Activated CD4-positive, alpha-beta memory T cell treated with anti-CD3 and anti-CD28 coated beads, Interleukin-2, amount 10 ng/mL, durations not matched to agents 7 days and 5 days (primary cell): Measurements from ENCODE around the gene ARHGAP19. TPM values are rescaled to one million over a fixed set of nuclear protein-coding genes. Genes with fewer than 3 reads are reported as not detected.
"Not testable (repeated sequence)": the region's sequence is repeated elsewhere in the genome, so short reads cannot be mapped to it uniquely, and the experiment has no call there.

Experiments used
- CTCF ChIA-PET: fragments of 350-600 bp; sonication (Branson Sonifier 250); formaldehyde crosslinking; loops from one replicate; lab custom pipeline; 2021; ENCODE audit warnings: antibody characterized with exemption, inconsistent platforms; lab: Charles Lee
- POLR2A ChIA-PET: fragments of 350-600 bp; sonication (Branson Sonifier 250); formaldehyde crosslinking; loops from one replicate; lab custom pipeline; 2021; ENCODE audit warnings: antibody characterized with exemption; lab: Charles Lee
- DNase-seq: peaks from one replicate; pipeline ENCODE4 v3.0.0-alpha.2; 2020
- H3K27ac Mint-ChIP-seq: one replicate; pipeline ENCODE4 v1.8.0; 2021; ENCODE audit warnings: mild to moderate bottlenecking, mixed read lengths
- H3K27me3 Mint-ChIP-seq: one replicate; pipeline ENCODE4 v1.8.0; 2021; ENCODE audit warnings: mixed read lengths
- H3K36me3 Mint-ChIP-seq: one replicate; pipeline ENCODE4 v1.8.0; 2021; ENCODE audit warnings: low read depth, mixed read lengths
- H3K4me1 Mint-ChIP-seq: one replicate; pipeline ENCODE4 v1.8.0; 2021; ENCODE audit warnings: mixed read lengths
- H3K4me3 Mint-ChIP-seq: one replicate; pipeline ENCODE4 v1.8.0; 2021; ENCODE audit warnings: mild to moderate bottlenecking, mixed read lengths
- H3K9me3 Mint-ChIP-seq: one replicate; pipeline ENCODE4 v1.8.0; 2021; ENCODE audit warnings: mixed read lengths
- total RNA-seq, 2 experiments: library from RNA; stranded (reverse); gene quantifications; one replicate each; pipeline ENCODE4 v1.2.3, GENCODE V29; 2021

ARHGAP19 gene
- total RNA-seq, 2 experiments from 2014 or later: 47.0 to 54.4 TPM

- CTCF ChIA-PET: interaction anchor here (1.0 to 2.9 kb wide), 2 partner anchors 8 to 74 kb away, joined by 3 to 13 read pairs; no protein-coding TSS in a partner anchor
- H3K27ac Mint-ChIP-seq: no peak overlapping the region
- no peak overlapping the region for H3K4me3 Mint-ChIP-seq
- peaks cover 1% of the 10 kb centered on the region for H3K4me1 Mint-ChIP-seq
- no peaks in the 10 kb centered on the region for H3K27me3 Mint-ChIP-seq
- peaks cover 25% of the 10 kb centered on the region for H3K36me3 Mint-ChIP-seq
- DNase-seq: no peak
- POLR2A ChIA-PET: no interaction called here
- H3K9me3 Mint-ChIP-seq: no peaks in the 10 kb centered on the region
These were observed 21.8 kb downstream of the ARHGAP19 start for GRCh38 chr10:97270523-97271154.

GRCh38 chr10:97267671-97268070 lies 24.8 kb downstream of the ARHGAP19 start:
- ChIA-PET POLR2A (no interaction called here), CTCF (interaction anchor here (1.4 kb wide), 1 partner anchor 57 kb away, joined by 4 read pairs; no protein-coding TSS in a partner anchor)
- no peaks in the 10 kb centered on the region for H3K9me3 Mint-ChIP-seq
- no peak overlapping the region for H3K4me3 Mint-ChIP-seq
- H3K4me1 Mint-ChIP-seq: peaks cover 1% of the 10 kb centered on the region
- H3K27ac Mint-ChIP-seq: no peak overlapping the region
- peaks cover 41% of the 10 kb centered on the region for H3K36me3 Mint-ChIP-seq
- no peaks in the 10 kb centered on the region for H3K27me3 Mint-ChIP-seq
- no peak for DNase-seq

- H3K27ac Mint-ChIP-seq, DNase-seq, POLR2A ChIA-PET, H3K4me1 Mint-ChIP-seq, H3K27me3 Mint-ChIP-seq, H3K9me3 Mint-ChIP-seq, H3K4me3 Mint-ChIP-seq: not testable (repeated sequence)
- H3K36me3 Mint-ChIP-seq: peaks cover 48% of the 10 kb centered on the region
- CTCF ChIA-PET: interaction anchor here (0.5 to 0.9 kb wide), 2 partner anchors 13 to 243 kb away, joined by 3 to 5 read pairs; no protein-coding TSS in a partner anchor
These were observed 27.3 kb downstream of the ARHGAP19 start for GRCh38 chr10:97265095-97265494.

GRCh38 chr10:97263971-97264370 lies 28.5 kb downstream of the ARHGAP19 start:
- Mint-ChIP-seq H3K27ac (no peak overlapping the region), H3K27me3 (no peaks in the 10 kb centered on the region), H3K4me3 (no peak overlapping the region), H3K9me3 (no peaks in the 10 kb centered on the region), H3K4me1 (peaks cover 1% of the 10 kb centered on the region), H3K36me3 (peaks cover 54% of the 10 kb centered on the region)
- CTCF ChIA-PET: interaction anchor here (0.7 kb wide), 1 partner anchor 80 kb away, joined by 3 read pairs; no protein-coding TSS in a partner anchor
- POLR2A ChIA-PET: no interaction called here
- no peak for DNase-seq

GRCh38 chr10:97261656-97262055 lies 30.8 kb downstream of the ARHGAP19 start:
- H3K4me1 Mint-ChIP-seq: peaks cover 1% of the 10 kb centered on the region
- POLR2A ChIA-PET: no interaction called here
- no peaks in the 10 kb centered on the region for H3K27me3 Mint-ChIP-seq
- CTCF ChIA-PET: interaction anchor here (1.9 kb wide), 1 partner anchor 18 kb away, joined by 7 read pairs; no protein-coding TSS in a partner anchor
- no peak overlapping the region for H3K4me3 Mint-ChIP-seq
- peaks cover 50% of the 10 kb centered on the region for H3K36me3 Mint-ChIP-seq
- H3K9me3 Mint-ChIP-seq: no peaks in the 10 kb centered on the region
- no peak overlapping the region for H3K27ac Mint-ChIP-seq
- DNase-seq: no peak

GRCh38 chr10:97261183-97261582 lies 31.3 kb downstream of the ARHGAP19 start:
- DNase-seq: no peak
- Mint-ChIP-seq H3K36me3 (peaks cover 49% of the 10 kb centered on the region), H3K27ac (no peak overlapping the region), H3K9me3 (no peaks in the 10 kb centered on the region), H3K4me3 (no peak overlapping the region), H3K27me3 (no peaks in the 10 kb centered on the region), H3K4me1 (peaks cover 2% of the 10 kb centered on the region)
- POLR2A ChIA-PET: no interaction called here
- CTCF ChIA-PET: interaction anchor here (0.6 to 1.9 kb wide), 5 partner anchors 18 to 640 kb away, joined by 3 to 7 read pairs (median 3); no protein-coding TSS in a partner anchor

- no peak for DNase-seq
- H3K27ac Mint-ChIP-seq: no peak overlapping the region
- H3K36me3 Mint-ChIP-seq: peaks cover 55% of the 10 kb centered on the region
- POLR2A ChIA-PET: no interaction called here
- no peaks in the 10 kb centered on the region for H3K27me3 Mint-ChIP-seq
- H3K4me1 Mint-ChIP-seq: peaks cover 4% of the 10 kb centered on the region
- no peaks in the 10 kb centered on the region for H3K9me3 Mint-ChIP-seq
- H3K4me3 Mint-ChIP-seq: no peak overlapping the region
- CTCF ChIA-PET: interaction anchor here (1.2 to 1.3 kb wide), 2 partner anchors 19 to 26 kb away, joined by 5 read pairs; no protein-coding TSS in a partner anchor
These were observed 33.3 kb downstream of the ARHGAP19 start for GRCh38 chr10:97259119-97259518.

- POLR2A ChIA-PET: no interaction called here
- no peak for DNase-seq
- Mint-ChIP-seq H3K27me3 (no peaks in the 10 kb centered on the region), H3K9me3 (no peaks in the 10 kb centered on the region), H3K4me3 (no peak overlapping the region), H3K27ac (no peak overlapping the region), H3K36me3 (peaks cover 61% of the 10 kb centered on the region), H3K4me1 (peaks cover 4% of the 10 kb centered on the region)
- CTCF ChIA-PET: interaction anchor here (1.2 kb wide), 1 partner anchor 22 kb away, joined by 10 read pairs; no protein-coding TSS in a partner anchor
These were observed 36.1 kb downstream of the ARHGAP19 start for GRCh38 chr10:97256356-97256755.

GRCh38 chr10:97255512-97256293 lies 36.7 kb downstream of the ARHGAP19 start:
- Mint-ChIP-seq H3K4me1 (peaks cover 4% of the 10 kb centered on the region), H3K9me3 (no peaks in the 10 kb centered on the region), H3K36me3 (peaks cover 61% of the 10 kb centered on the region), H3K27ac (no peak overlapping the region), H3K4me3 (no peak overlapping the region), H3K27me3 (no peaks in the 10 kb centered on the region)
- CTCF ChIA-PET: no interaction called here
- no peak for DNase-seq
- POLR2A ChIA-PET: no interaction called here

- no peak for DNase-seq
- ChIA-PET CTCF (no interaction called here), POLR2A (no interaction called here)
- Mint-ChIP-seq H3K4me3 (no peak overlapping the region), H3K9me3 (no peaks in the 10 kb centered on the region), H3K4me1 (peaks cover 4% of the 10 kb centered on the region), H3K27me3 (no peaks in the 10 kb centered on the region), H3K27ac (no peak overlapping the region), H3K36me3 (peaks cover 61% of the 10 kb centered on the region)
These were observed 37.7 kb downstream of the ARHGAP19 start for GRCh38 chr10:97254694-97255093.

GRCh38 chr10:97250952-97251351 lies 41.5 kb downstream of the ARHGAP19 start:
- H3K4me1 Mint-ChIP-seq: no peaks in the 10 kb centered on the region
- no peaks in the 10 kb centered on the region for H3K27me3 Mint-ChIP-seq
- CTCF ChIA-PET: interaction anchor here (1.5 to 1.6 kb wide), 2 partner anchors 28 to 178 kb away, joined by 4 read pairs; no protein-coding TSS in a partner anchor
- peaks cover 58% of the 10 kb centered on the region for H3K36me3 Mint-ChIP-seq
- no peak for DNase-seq
- no peaks in the 10 kb centered on the region for H3K9me3 Mint-ChIP-seq
- POLR2A ChIA-PET: interaction anchor here (0.6 kb wide), 1 partner anchor 131 kb away, joined by 3 read pairs; no protein-coding TSS in a partner anchor
- no peak overlapping the region for H3K27ac Mint-ChIP-seq
- H3K4me3 Mint-ChIP-seq: no peak overlapping the region

- Mint-ChIP-seq H3K27ac (no peak overlapping the region), H3K9me3 (no peaks in the 10 kb centered on the region), H3K27me3 (no peaks in the 10 kb centered on the region), H3K4me3 (no peak overlapping the region), H3K4me1 (no peaks in the 10 kb centered on the region), H3K36me3 (peaks cover 40% of the 10 kb centered on the region)
- POLR2A ChIA-PET: no interaction called here
- CTCF ChIA-PET: no interaction called here
- DNase-seq: no peak
These were observed 48.6 kb downstream of the ARHGAP19 start for GRCh38 chr10:97243836-97244235.

GRCh38 chr10:97238855-97239254 lies 53.6 kb downstream of the ARHGAP19 start:
- no peak for DNase-seq
- ChIA-PET POLR2A (no interaction called here), CTCF (interaction anchor here (1.7 to 2.4 kb wide), 3 partner anchors 11 to 165 kb away, joined by 3 to 16 read pairs (median 8); no protein-coding TSS in a partner anchor)
- H3K27me3 Mint-ChIP-seq: no peaks in the 10 kb centered on the region
- no peak overlapping the region for H3K27ac Mint-ChIP-seq
- H3K36me3 Mint-ChIP-seq: peaks cover 28% of the 10 kb centered on the region
- H3K4me3 Mint-ChIP-seq: no peak overlapping the region
- H3K9me3 Mint-ChIP-seq: no peaks in the 10 kb centered on the region
- H3K4me1 Mint-ChIP-seq: no peaks in the 10 kb centered on the region
